PC-9 (cell line): ENCODE data around the gene TPD52L1. TPM values are rescaled to one million over a fixed set of nuclear protein-coding genes. Genes with fewer than 3 reads are reported as not detected.
A peak's percentile ranks its signal among the peaks of the same experiment; 100 is the strongest.

ENCODE experiments used
- BruUV-seq: library from RNA; stranded (reverse); fragments of 400-500 nt; replicated peaks from 2 replicates; lab custom pipeline; 2021; lab: Mats Ljungman, UMichigan
- CTCF ChIA-PET: fragments of 300-600 bp; sonication (Branson Sonifier 250); formaldehyde crosslinking; loops from one replicate; lab custom pipeline; 2022; ENCODE audit warnings: antibody characterized with exemption; lab: Charles Lee
- POLR2A ChIA-PET: fragments of 300-600 bp; sonication (Branson Sonifier 250); formaldehyde crosslinking; loops from one replicate; lab custom pipeline; 2022; ENCODE audit warnings: antibody characterized with exemption; ENCODE audit not compliant: unreplicated experiment; lab: Charles Lee
- DNase-seq, 2 experiments: peaks; one replicate each; pipeline versions ENCODE4 v3.0.0 to v3.0.0-alpha.2; 2015 to 2022; ENCODE audit warnings: mixed read lengths in 1 of 2
- H2AFZ ChIP-seq: fragments of 200-600 bp; sonication (generic); 2 replicates; pipeline ENCODE4 v1.8.1; 2017; ENCODE audit warnings: antibody characterized with exemption
- H3F3A ChIP-seq: fragments of 200-600 bp; sonication (generic); 2 replicates; pipeline ENCODE4 v1.8.1; 2017; ENCODE audit warnings: antibody characterized with exemption, mild to moderate bottlenecking, low read depth; ENCODE audit not compliant: insufficient read depth
- H3K27ac ChIP-seq: fragments of 200-600 bp; sonication (generic); 2 replicates; pipeline ENCODE4 v1.6.1; 2016; ENCODE audit warnings: mixed run types
- H3K27me3 ChIP-seq: fragments of 200-600 bp; sonication (generic); 2 replicates; pipeline ENCODE4 v1.6.1; 2016; ENCODE audit warnings: low read depth, mixed run types; ENCODE audit not compliant: insufficient read depth
- H3K36me3 ChIP-seq: fragments of 200-600 bp; sonication (generic); 2 replicates; pipeline ENCODE4 v1.6.1; 2016; ENCODE audit warnings: low read depth, mixed run types
- H3K4me1 ChIP-seq: fragments of 200-600 bp; sonication (generic); replicated peaks from 2 replicates; pipeline ENCODE4 v1.6.1; 2016; ENCODE audit warnings: mixed run types; ENCODE audit not compliant: insufficient read depth
- H3K4me2 ChIP-seq: fragments of 200-600 bp; sonication (generic); 2 replicates; pipeline ENCODE4 v1.6.1; 2017; ENCODE audit warnings: mixed run types
- H3K4me3 ChIP-seq: fragments of 200-600 bp; sonication (generic); 2 replicates; pipeline ENCODE4 v1.6.1; 2016; ENCODE audit warnings: mixed run types
- H3K79me2 ChIP-seq: fragments of 200-600 bp; sonication (generic); 2 replicates; pipeline ENCODE4 v1.6.1; 2017; ENCODE audit warnings: low read depth, mixed run types
- H3K9me2 ChIP-seq: fragments of 200-600 bp; sonication (generic); 2 replicates; pipeline ENCODE4 v1.8.1; 2017; ENCODE audit warnings: mild to moderate bottlenecking; ENCODE audit not compliant: insufficient read depth
- H3K9me3 ChIP-seq: fragments of 200-600 bp; sonication (generic); 2 replicates; pipeline ENCODE4 v1.8.1; 2016; ENCODE audit warnings: low read depth; ENCODE audit not compliant: insufficient read depth
- H4K20me1 ChIP-seq: fragments of 200-600 bp; sonication (generic); 2 replicates; pipeline ENCODE4 v1.8.1; 2017; ENCODE audit not compliant: insufficient read depth
- CTCF ChIP-seq: fragments of 200-600 bp; sonication (generic); conservative IDR thresholded peaks from 2 replicates; pipeline ENCODE4 v1.6.1; 2017; ENCODE audit warnings: mixed run types, antibody characterized with exemption, mild to moderate bottlenecking, moderate library complexity
- EZH2 ChIP-seq: fragments of 200-600 bp; sonication (generic); IDR thresholded peaks from 2 replicates; pipeline ENCODE4 v1.8.0; 2017; ENCODE audit warnings: antibody characterized with exemption, low read depth
- intact Hi-C: fragments of 100-400 bp; cut with micrococcal nuclease; formaldehyde crosslinking; loops from one replicate; pipeline ENCODE4 v1.10.0; 2022; ENCODE audit not compliant: unreplicated experiment
- total RNA-seq: library from RNA; stranded (reverse); gene quantifications from 2 replicates; pipeline ENCODE4 v1.2.3, GENCODE V29; 2021

The TPD52L1 gene
- total RNA-seq, 1 experiment from 2014 or later, result 203 TPM

DNA sequence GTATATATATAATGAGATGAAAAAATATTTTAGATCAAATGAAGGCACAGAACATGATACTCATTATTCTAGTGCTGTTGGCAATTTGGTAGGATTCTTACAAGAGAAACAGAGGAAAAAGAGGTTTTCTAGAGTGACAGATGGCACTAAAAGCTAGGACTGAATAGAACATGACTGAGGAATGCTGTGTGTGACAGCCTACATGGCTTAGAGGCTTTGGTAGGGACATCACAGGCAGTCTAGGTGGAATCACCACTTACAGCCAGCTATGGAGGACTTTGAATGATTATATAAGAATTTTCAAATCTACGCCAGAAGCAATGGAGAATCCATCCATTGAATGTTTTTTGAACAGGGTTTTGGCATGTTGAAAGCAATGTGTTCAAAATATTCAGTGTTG lies 52.8 kb downstream of the TPD52L1 start:
- Histone ChIP-seq H3K9me3 (no peaks in the 10 kb centered on the region; the same call in 1 of the 2 replicates), H3K36me3 (no peaks in the 10 kb centered on the region), H3K4me2 (no peak overlapping the region), H3K4me3 (no peak overlapping the region), H2AFZ (no peak overlapping the region), H3K27me3 (no peaks in the 10 kb centered on the region), H3K79me2 (peaks cover 38% of the 10 kb centered on the region), H3F3A (peaks cover 34% of the 10 kb centered on the region), H4K20me1 (no peaks in the 10 kb centered on the region), H3K9me2 (no peaks in the 10 kb centered on the region), H3K27ac (no peak overlapping the region), H3K4me1 (peaks cover 46% of the 10 kb centered on the region)
- no peak for TF ChIP-seq EZH2
- TF ChIP-seq CTCF, result no peak
- BruUV-seq, result no TSS peak
- no peak for DNase-seq
- intact Hi-C loops, result no loop called here
- ChIA-PET POLR2A (no interaction called here), CTCF (no interaction called here)

DNA sequence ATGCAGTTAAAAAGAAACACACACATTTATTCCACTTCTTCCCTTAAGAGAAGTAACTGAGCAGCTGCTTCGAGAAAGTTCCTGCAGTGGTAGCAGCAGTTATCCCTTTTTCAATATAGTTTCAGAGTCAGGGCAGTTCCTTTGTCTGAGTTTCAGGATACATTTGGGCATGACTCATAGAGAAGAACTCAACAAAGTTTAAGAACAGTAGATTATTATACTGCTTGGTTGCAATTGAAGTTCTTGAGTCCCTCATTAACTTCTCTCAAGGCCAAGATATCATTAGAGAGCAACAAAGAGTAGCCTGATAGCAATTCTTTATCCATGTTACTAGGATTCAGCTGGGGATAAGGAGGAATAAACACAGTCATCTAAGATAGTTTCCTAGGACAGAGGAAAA lies 54.4 kb downstream of the TPD52L1 start:
- no peak for TF ChIP-seq EZH2
- TF ChIP-seq CTCF, result no peak
- H3K4me3 ChIP-seq, result no peak overlapping the region
- peaks cover 31% of the 10 kb centered on the region for H3K4me1 ChIP-seq
- POLR2A ChIA-PET, result no interaction called here
- no peak overlapping the region for H3K4me2 ChIP-seq
- no peaks in the 10 kb centered on the region for H4K20me1 ChIP-seq
- H3K79me2 ChIP-seq, result peaks cover 35% of the 10 kb centered on the region
- H3K9me2 ChIP-seq, result no peaks in the 10 kb centered on the region
- H3F3A ChIP-seq, result peaks cover 18% of the 10 kb centered on the region
- no peaks in the 10 kb centered on the region for H3K36me3 ChIP-seq
- CTCF ChIA-PET, result no interaction called here
- H3K27ac ChIP-seq, result peak overlapping the region; percentile 8
- no peaks in the 10 kb centered on the region; the same call in 1 of the 2 replicates for H3K9me3 ChIP-seq
- no peak overlapping the region for H2AFZ ChIP-seq
- intact Hi-C loops, result no loop called here
- no peaks in the 10 kb centered on the region for H3K27me3 ChIP-seq
- no TSS peak for BruUV-seq
- DNase-seq, result no peak

DNA sequence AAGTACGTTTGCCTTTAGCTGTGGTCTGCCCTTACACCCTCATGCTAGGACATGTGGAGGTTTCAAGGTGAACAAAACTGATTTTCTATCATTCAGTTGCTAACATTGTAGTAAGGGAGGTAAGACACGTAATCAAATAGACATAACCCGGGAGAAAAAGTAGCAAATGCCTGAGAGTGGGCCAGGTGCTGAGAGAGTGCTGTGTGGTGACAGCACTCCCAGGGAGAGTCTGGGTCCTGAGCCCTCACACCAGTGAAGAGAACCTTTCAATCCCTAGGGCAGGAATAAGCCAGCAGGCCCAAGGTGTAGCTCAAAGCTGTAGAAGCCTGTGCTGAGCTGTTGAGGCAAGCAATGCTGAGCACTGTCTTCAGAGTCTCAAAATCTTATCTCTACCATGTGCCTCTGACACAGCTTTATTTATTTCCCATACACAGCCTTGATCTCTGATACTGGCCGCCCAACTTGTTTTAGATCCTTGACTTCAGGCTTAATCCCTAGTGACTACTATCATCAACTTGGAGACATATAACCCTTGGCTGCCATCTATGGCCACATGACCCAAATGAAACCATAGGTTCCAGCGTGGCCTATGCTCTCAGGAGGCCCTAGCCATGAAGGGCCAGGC lies 55.2 kb downstream of the TPD52L1 start:
- CTCF ChIA-PET, result no interaction called here
- Histone ChIP-seq H3K4me1 (peaks cover 23% of the 10 kb centered on the region), H3K79me2 (peaks cover 28% of the 10 kb centered on the region), H3F3A (peaks cover 10% of the 10 kb centered on the region), H4K20me1 (no peaks in the 10 kb centered on the region), H3K9me2 (no peaks in the 10 kb centered on the region), H3K4me2 (no peak overlapping the region), H2AFZ (no peak overlapping the region), H3K27ac (no peak overlapping the region), H3K4me3 (no peak overlapping the region), H3K27me3 (no peaks in the 10 kb centered on the region), H3K9me3 (no peaks in the 10 kb centered on the region; the same call in 1 of the 2 replicates), H3K36me3 (no peaks in the 10 kb centered on the region)
- intact Hi-C loops, result no loop called here
- POLR2A ChIA-PET, result no interaction called here
- TF ChIP-seq CTCF (no peak), EZH2 (no peak)
- BruUV-seq, result no TSS peak
- no peak for DNase-seq
